Lung (tissue), 12 donors: ENCODE data around the gene MYH14. TPM values are rescaled to one million over a fixed set of nuclear protein-coding genes. Genes with fewer than 3 reads are reported as not detected.
A peak's percentile ranks its signal among the peaks of the same experiment; 100 is the strongest.

ENCODE experiments used
- ATAC-seq: fragments of 200-7000 bp; cut with Tn5 transposase; one replicate; pipeline ENCODE4 v1.9.1; 2020; ENCODE audit warnings: moderate number of reproducible peaks; ENCODE audit not compliant: insufficient read depth, low FRiP score
- DNase-seq, 3 donors: peaks; one replicate each; pipeline ENCODE4 v3.0.0-alpha.2; 2013 to 2017
- H3K27ac ChIP-seq, 2 donors: one replicate each; pipeline ENCODE4 v1.5.1; 2013; ENCODE audit warnings: mild to moderate bottlenecking in 2 of 2, moderate library complexity in 2 of 2, control low read depth in 1 of 2, inconsistent platforms in 1 of 2, low read depth in 1 of 2, low read length in 1 of 2
- H3K27me3 ChIP-seq, 3 donors: one replicate each; pipeline ENCODE4 v1.5.1; 2013; ENCODE audit warnings: low read length in 2 of 3; ENCODE audit not compliant: control insufficient read depth in 3 of 3, insufficient read depth in 3 of 3
- H3K36me3 ChIP-seq, 4 donors: one replicate each; pipeline ENCODE4 v1.5.1; 2013; ENCODE audit warnings: low read length in 4 of 4, mild to moderate bottlenecking in 1 of 4, moderate library complexity in 1 of 4; ENCODE audit not compliant: control insufficient read depth in 4 of 4, insufficient read depth in 4 of 4
- H3K4me1 ChIP-seq, 5 donors: one replicate each; pipeline ENCODE4 v1.5.1; 2013; ENCODE audit warnings: low read length in 5 of 5, mild to moderate bottlenecking in 2 of 5, moderate library complexity in 1 of 5; ENCODE audit not compliant: control insufficient read depth in 5 of 5, insufficient read depth in 5 of 5
- H3K4me3 ChIP-seq: one replicate; pipeline ENCODE4 v1.5.1; 2013; ENCODE audit warnings: mild to moderate bottlenecking, control low read depth, moderate library complexity
- H3K9ac ChIP-seq, 2 donors: one replicate each; pipeline ENCODE4 v1.5.1; 2013; ENCODE audit warnings: low read length in 2 of 2, control low read depth in 1 of 2; ENCODE audit not compliant: insufficient read depth in 1 of 2
- H3K9me3 ChIP-seq, 4 donors: one replicate each; pipeline ENCODE4 v1.5.1; 2013; ENCODE audit warnings: low read length in 3 of 4, mild to moderate bottlenecking in 1 of 4, moderate library complexity in 1 of 4; ENCODE audit not compliant: control insufficient read depth in 4 of 4, insufficient read depth in 3 of 4
- WGBS, 2 donors: extraction: QIAGEN DNeasy Blood & Tissue Kit; methylation state at CpG; one replicate each; pipeline ENCODE4 v1.1.7; 2013; 5-methylcytosine and 5-hydroxymethylcytosine counted together
- polyA plus RNA-seq, 2 donors: library from polyadenylated mRNA; stranded (reverse); fragments of 200-250 nt; gene quantifications; one replicate each; pipeline ENCODE4 v1.2.1, GENCODE V29; 2013
- total RNA-seq, 2 donors: library from RNA; depleted of rRNA in 1 of 2; stranded (reverse); fragments of >200 nt in 1 of 2; gene quantifications; one replicate each; pipeline ENCODE4 v1.2.1, GENCODE V29; 2014 to 2021
- TF ChIP-seq, protein P1 (sequence below): IDR thresholded peaks from 2 replicates; pipeline ENCODE4 v1.5.1; 2012; ENCODE audit warnings: mild to moderate bottlenecking; ENCODE audit errors: control extremely low read depth, extremely low read depth
- donor health status: control.
- donor health status: control.
- donor health status: Bipolar disorder and iron deficiency.
- donor health status: healthy.
- donor health status: DM: yes; HTN: yes; CAD: no.

MYH14 gene
- total and polyA plus RNA-seq, 4 donors = 48.3 to 159 (median 98.6) TPM

DNA sequence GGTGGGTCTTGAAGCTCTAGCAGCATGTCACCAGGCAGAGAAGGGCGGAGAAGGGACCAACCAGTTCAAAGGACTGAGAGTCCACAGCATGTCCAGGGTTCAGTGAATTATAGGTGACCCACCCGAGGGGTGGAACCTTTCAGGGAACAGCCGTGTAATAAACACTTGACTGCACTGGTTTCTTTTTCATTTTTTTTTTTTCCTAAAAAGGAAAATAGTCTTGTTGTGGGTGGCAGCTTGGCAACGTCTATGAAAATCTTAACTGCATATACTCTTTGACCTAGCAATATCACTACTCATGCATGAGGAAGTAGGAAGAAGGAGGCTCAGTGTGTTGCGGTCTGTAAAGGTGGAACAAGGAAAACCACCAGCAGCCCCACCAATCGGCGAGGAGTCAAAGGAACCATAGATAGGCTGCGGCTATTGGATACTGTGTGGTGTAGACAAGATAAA lies 13.0 kb upstream of the MYH14 start:
- DNase-seq = peak in 2 of 3 donors; percentile 38 to 51
- Histone ChIP-seq H3K27me3 (no peaks in the 10 kb centered on the region), H3K27ac (no peak overlapping the region), H3K4me3 (no peak overlapping the region), H3K9me3 (no peaks in the 10 kb centered on the region), H3K4me1 (peaks cover 0 to 13% (median 0%) of the 10 kb centered on the region in 5 donors), H3K9ac (no peak overlapping the region), H3K36me3 (no peaks in the 10 kb centered on the region)
- ATAC-seq = no peak
- WGBS, 2 donors = 55 to 69% methylated on average over 8 of the region's 8 CpGs
- TF ChIP-seq, protein P1, sequence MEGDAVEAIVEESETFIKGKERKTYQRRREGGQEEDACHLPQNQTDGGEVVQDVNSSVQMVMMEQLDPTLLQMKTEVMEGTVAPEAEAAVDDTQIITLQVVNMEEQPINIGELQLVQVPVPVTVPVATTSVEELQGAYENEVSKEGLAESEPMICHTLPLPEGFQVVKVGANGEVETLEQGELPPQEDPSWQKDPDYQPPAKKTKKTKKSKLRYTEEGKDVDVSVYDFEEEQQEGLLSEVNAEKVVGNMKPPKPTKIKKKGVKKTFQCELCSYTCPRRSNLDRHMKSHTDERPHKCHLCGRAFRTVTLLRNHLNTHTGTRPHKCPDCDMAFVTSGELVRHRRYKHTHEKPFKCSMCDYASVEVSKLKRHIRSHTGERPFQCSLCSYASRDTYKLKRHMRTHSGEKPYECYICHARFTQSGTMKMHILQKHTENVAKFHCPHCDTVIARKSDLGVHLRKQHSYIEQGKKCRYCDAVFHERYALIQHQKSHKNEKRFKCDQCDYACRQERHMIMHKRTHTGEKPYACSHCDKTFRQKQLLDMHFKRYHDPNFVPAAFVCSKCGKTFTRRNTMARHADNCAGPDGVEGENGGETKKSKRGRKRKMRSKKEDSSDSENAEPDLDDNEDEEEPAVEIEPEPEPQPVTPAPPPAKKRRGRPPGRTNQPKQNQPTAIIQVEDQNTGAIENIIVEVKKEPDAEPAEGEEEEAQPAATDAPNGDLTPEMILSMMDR = no peak

DNA sequence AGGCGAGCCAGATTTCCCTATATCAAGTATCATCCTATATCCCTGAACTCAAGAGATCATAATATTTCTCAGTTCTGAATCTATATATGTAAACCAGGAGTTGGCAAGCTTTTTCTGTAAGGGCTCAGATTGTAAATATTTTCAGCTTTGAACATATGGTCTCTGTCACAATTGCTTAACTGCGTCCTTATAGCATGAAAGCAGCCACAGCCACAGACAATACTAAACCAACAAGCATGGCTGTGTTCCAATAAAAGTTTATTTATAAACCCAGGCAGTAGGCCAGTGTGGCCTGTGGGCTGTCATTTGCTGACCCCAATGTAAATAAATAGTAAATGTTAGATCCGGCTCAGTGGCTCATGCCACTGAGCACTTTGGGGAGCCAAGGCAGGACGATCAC lies 12.2 kb upstream of the MYH14 start:
- WGBS, 2 donors = 47 to 67% methylated on average over 4 of the region's 4 CpGs
- ATAC-seq = no peak

DNA sequence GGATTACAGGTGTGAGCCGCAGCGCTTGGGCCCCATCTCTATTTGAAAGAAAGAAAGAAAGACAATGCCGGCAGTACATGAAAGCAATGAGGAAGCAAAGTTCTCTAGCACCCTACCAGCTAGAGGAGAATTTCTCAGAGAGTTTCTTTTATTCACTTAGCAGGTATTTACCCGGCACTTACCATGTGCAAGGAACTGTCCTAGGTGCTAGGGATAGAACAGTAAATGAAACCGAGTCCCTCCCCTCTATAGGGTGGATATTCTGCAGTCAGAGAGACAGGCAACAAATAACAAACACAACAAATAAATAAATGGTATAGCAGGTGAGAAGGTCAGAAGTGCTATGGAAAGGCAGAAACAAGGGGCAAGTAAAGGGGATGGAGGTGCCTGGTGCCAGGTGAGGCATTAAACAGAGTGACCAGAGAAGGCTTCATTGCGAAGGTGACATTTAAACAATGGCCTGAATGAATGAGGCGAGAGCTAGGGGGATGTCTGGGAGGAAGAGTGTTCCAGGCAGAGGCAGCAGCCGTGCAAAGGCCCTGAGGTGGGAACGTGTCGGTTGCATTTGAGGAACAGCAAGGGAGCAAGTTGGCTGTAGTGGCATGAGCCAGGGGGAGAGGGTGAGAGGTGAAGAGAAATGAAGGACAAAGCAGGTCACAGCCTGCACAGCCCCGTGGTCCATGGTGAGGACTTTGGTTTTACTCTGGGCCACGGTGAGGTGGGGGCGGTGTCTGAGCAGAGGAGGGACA lies 10.8 kb upstream of the MYH14 start:
- Histone ChIP-seq H3K27ac (no peak overlapping the region), H3K27me3 (peaks cover 0 to 4% (median 0%) of the 10 kb centered on the region in 3 donors), H3K9ac (no peak overlapping the region), H3K36me3 (no peaks in the 10 kb centered on the region), H3K9me3 (peaks cover 0 to 4% (median 0%) of the 10 kb centered on the region in 4 donors), H3K4me3 (no peak overlapping the region), H3K4me1 (peaks cover 0 to 13% (median 0%) of the 10 kb centered on the region in 5 donors)
- ATAC-seq = no peak
- no peak for DNase-seq
- 72 to 75% methylated on average over 13 of the region's 13 CpGs for WGBS, 2 donors
- TF ChIP-seq, protein P1 = no peak

More for the DNA sequence above, 12.2 kb upstream of the MYH14 start:
- TF ChIP-seq, protein P1 = no peak
- Histone ChIP-seq H3K36me3 (no peaks in the 10 kb centered on the region), H3K4me3 (no peak overlapping the region), H3K27me3 (no peaks in the 10 kb centered on the region), H3K9ac (no peak overlapping the region), H3K4me1 (peaks cover 0 to 13% (median 0%) of the 10 kb centered on the region in 5 donors), H3K27ac (no peak overlapping the region), H3K9me3 (peaks cover 0 to 4% (median 0%) of the 10 kb centered on the region in 4 donors)
- DNase-seq = peak; percentile 92 to 99 (median 98)
